ENCODE data around the gene CPA3.

Gene CPA3

GRCh38 chr3:148863297-148863696 lies 1.8 kb upstream of the CPA3 start:
- TF ChIP-seq GABPA (IDR thresholded peaks at IDR 0.05; ENCODE audit: low read depth), result no peak
- no peak for TF ChIP-seq POLR2AphosphoS5 (IDR thresholded peaks at IDR 0.05; ENCODE audit: low read depth)
- DNase-seq (ENCODE audit: low read depth in 1 of 2, low spot score in 1 of 2), result no peak
- Histone ChIP-seq H3K27me3 (ENCODE audit: insufficient read depth, poor library complexity, severe bottlenecking) (no peaks in the 10 kb centered on the region), H3K4me3 (replicated peaks; ENCODE audit: insufficient read depth, low read length) (no peak overlapping the region), H3K27ac (replicated peaks) (no peak overlapping the region)

GRCh38 chr3:148863814-148864213 lies 1.3 kb upstream of the CPA3 start:
- no peak overlapping the region for H3K27ac ChIP-seq (replicated peaks)
- H3K4me3 ChIP-seq (replicated peaks; ENCODE audit: insufficient read depth, low read length), result no peak overlapping the region
- TF ChIP-seq SPI1 (IDR thresholded peaks at IDR 0.05; ENCODE audit: borderline replicate concordance, low read depth) (no peak), REST (IDR thresholded peaks at IDR 0.05; ENCODE audit: insufficient replicate concordance, low read depth) (no peak), POLR2AphosphoS5 (IDR thresholded peaks at IDR 0.05; ENCODE audit: low read depth) (no peak)

GRCh38 chr3:148866261-148866660 lies 1.2 kb downstream of the CPA3 start:
- H3K27me3 ChIP-seq (ENCODE audit: insufficient read depth, poor library complexity, severe bottlenecking), result no peaks in the 10 kb centered on the region
- H3K4me3 ChIP-seq (replicated peaks; ENCODE audit: insufficient read depth, low read length), result no peak overlapping the region
- no peak for TF ChIP-seq REST (IDR thresholded peaks at IDR 0.05; ENCODE audit: insufficient replicate concordance, low read depth)
- TF ChIP-seq SPI1 (IDR thresholded peaks at IDR 0.05; ENCODE audit: borderline replicate concordance, low read depth), result no peak
- no peak for TF ChIP-seq POLR2AphosphoS5 (IDR thresholded peaks at IDR 0.05; ENCODE audit: low read depth)
- no peak for TF ChIP-seq CTCF (IDR thresholded peaks at IDR 0.05; ENCODE audit: insufficient read depth, low read length)
- no peak for TF ChIP-seq GABPA (IDR thresholded peaks at IDR 0.05; ENCODE audit: low read depth)
- no peak overlapping the region for H3K27ac ChIP-seq (replicated peaks)
- DNase-seq (ENCODE audit: low read depth in 1 of 2, low spot score in 1 of 2), result no peak

More at GRCh38 chr3:148863814-148864213, 1.3 kb upstream of the CPA3 start:
- H3K27me3 ChIP-seq (ENCODE audit: insufficient read depth, poor library complexity, severe bottlenecking), result no peaks in the 10 kb centered on the region
- DNase-seq (ENCODE audit: low read depth in 1 of 2, low spot score in 1 of 2), result no peak

- no peak for DNase-seq (ENCODE audit: low read depth in 1 of 2, low spot score in 1 of 2)
- TF ChIP-seq POLR2AphosphoS5 (IDR thresholded peaks at IDR 0.05; ENCODE audit: low read depth) (no peak), REST (IDR thresholded peaks at IDR 0.05; ENCODE audit: insufficient replicate concordance, low read depth) (no peak), GABPA (IDR thresholded peaks at IDR 0.05; ENCODE audit: low read depth) (no peak), CTCF (IDR thresholded peaks at IDR 0.05; ENCODE audit: insufficient read depth, low read length) (no peak), SPI1 (IDR thresholded peaks at IDR 0.05; ENCODE audit: borderline replicate concordance, low read depth) (no peak)
- no peak overlapping the region for H3K4me3 ChIP-seq (replicated peaks; ENCODE audit: insufficient read depth, low read length)
- H3K27me3 ChIP-seq (ENCODE audit: insufficient read depth, poor library complexity, severe bottlenecking), result no peaks in the 10 kb centered on the region
- no peak overlapping the region for H3K27ac ChIP-seq (replicated peaks)
Measured at GRCh38 chr3:148873270-148873927, 8.3 kb downstream of the CPA3 start.

Measured in HL-60 (cell line).